Thyroid gland (tissue), 4 donors: ENCODE measurements around the gene STEAP1. TPM values are rescaled to one million over a fixed set of nuclear protein-coding genes. Genes with fewer than 3 reads are reported as not detected.

Experiments
- DNase-seq, 2 donors: peaks; one replicate each; pipeline ENCODE4 v3.0.0-alpha.2; 2019
- H3K27ac ChIP-seq, 3 donors: fragments of 200-600 bp; sonication (generic); 1 replicate in 2 of 3; 2 replicates in 1 of 3; pipeline ENCODE4 v1.5.1; 2016 to 2019; ENCODE audit warnings: mild to moderate bottlenecking in 1 of 3, moderate library complexity in 1 of 3
- H3K27me3 ChIP-seq: fragments of 200-600 bp; sonication (generic); one replicate; pipeline ENCODE4 v1.5.1; 2019
- H3K36me3 ChIP-seq, 2 donors: fragments of 200-600 bp; sonication (generic); one replicate each; pipeline ENCODE4 v1.5.1; 2016 to 2019
- H3K4me1 ChIP-seq, 2 donors: fragments of 200-600 bp; sonication (generic); one replicate each; pipeline ENCODE4 v1.5.1; 2017 to 2019
- H3K4me3 ChIP-seq, 3 donors: fragments of 200-600 bp; sonication (generic); replicated peaks in 1 of 3; 1 replicate in 2 of 3; 2 replicates in 1 of 3; pipeline ENCODE4 v1.5.1; 2016; ENCODE audit warnings: mild to moderate bottlenecking in 1 of 3
- H3K9me3 ChIP-seq: fragments of 200-600 bp; sonication (generic); one replicate; pipeline ENCODE4 v1.5.1; 2017
- POLR2A ChIP-seq, 2 donors: fragments of 450-650 bp; IDR thresholded peaks; one replicate each; pipeline ENCODE4 v1.6.1; 2017; ENCODE audit warnings: antibody characterized with exemption in 2 of 2, mild to moderate bottlenecking in 2 of 2, moderate library complexity in 1 of 2
- WGBS, 2 donors: methylation state at CpG; one replicate each; pipeline ENCODE4 v1.1.5; 2017; 5-methylcytosine and 5-hydroxymethylcytosine counted together
- intact Hi-C: fragments of 100-400 bp; cut with DNase I; formaldehyde crosslinking; loops from one replicate; pipeline ENCODE4 v1.15.1; 2023
- total RNA-seq, 4 donors: library from RNA; depleted of rRNA; stranded (reverse); fragments of >200 nt; gene quantifications; one replicate each; pipeline ENCODE4 v1.2.3, GENCODE V29; 2016
- TF ChIP-seq, protein P1 (sequence below), 6 experiments: fragments of 200-600 bp in 3 of 6; fragments of 450-650 bp in 3 of 6; sonication (generic) in 3 of 6; IDR thresholded peaks; one replicate each; pipeline ENCODE4 v1.5.1; 2016 to 2019; ENCODE audit warnings: antibody characterized with exemption in 6 of 6, mild to moderate bottlenecking in 2 of 6, inconsistent platforms in 1 of 6, moderate library complexity in 1 of 6

STEAP1 gene
- total RNA-seq, 4 donors from 2014 or later: 1.4 to 27.5 (median 7.3) TPM

DNA sequence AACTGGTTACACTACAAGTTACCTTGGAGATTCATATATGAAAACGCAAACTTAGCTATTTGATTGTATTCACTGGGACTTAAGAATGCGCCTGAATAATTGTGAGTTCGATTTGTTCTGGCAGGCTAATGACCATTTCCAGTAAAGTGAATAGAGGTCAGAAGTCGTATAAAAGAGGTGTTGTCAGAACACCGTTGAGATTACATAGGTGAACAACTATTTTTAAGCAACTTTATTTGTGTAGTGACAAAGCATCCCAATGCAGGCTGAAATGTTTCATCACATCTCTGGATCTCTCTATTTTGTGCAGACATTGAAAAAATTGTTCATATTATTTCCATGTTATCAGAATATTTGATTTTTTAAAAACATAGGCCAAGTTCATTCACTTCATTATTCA lies 9.3 kb downstream of the STEAP1 start:
- Histone ChIP-seq H3K36me3 (no peaks in the 10 kb centered on the region), H3K27me3 (no peaks in the 10 kb centered on the region), H3K27ac (no peak overlapping the region), H3K9me3 (no peaks in the 10 kb centered on the region), H3K4me1 (no peaks in the 10 kb centered on the region), H3K4me3 (no peak overlapping the region)
- TF ChIP-seq, protein P1, sequence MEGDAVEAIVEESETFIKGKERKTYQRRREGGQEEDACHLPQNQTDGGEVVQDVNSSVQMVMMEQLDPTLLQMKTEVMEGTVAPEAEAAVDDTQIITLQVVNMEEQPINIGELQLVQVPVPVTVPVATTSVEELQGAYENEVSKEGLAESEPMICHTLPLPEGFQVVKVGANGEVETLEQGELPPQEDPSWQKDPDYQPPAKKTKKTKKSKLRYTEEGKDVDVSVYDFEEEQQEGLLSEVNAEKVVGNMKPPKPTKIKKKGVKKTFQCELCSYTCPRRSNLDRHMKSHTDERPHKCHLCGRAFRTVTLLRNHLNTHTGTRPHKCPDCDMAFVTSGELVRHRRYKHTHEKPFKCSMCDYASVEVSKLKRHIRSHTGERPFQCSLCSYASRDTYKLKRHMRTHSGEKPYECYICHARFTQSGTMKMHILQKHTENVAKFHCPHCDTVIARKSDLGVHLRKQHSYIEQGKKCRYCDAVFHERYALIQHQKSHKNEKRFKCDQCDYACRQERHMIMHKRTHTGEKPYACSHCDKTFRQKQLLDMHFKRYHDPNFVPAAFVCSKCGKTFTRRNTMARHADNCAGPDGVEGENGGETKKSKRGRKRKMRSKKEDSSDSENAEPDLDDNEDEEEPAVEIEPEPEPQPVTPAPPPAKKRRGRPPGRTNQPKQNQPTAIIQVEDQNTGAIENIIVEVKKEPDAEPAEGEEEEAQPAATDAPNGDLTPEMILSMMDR (IDR thresholded peaks at IDR 0.05): no peak
- no peak for TF ChIP-seq POLR2A (IDR thresholded peaks at IDR 0.05)
- 89% methylated on average over 5 of the region's 5 CpGs for WGBS, 2 donors
- intact Hi-C loops: loop anchor here (10.0 kb wide), 1 partner anchor 261 kb away; no protein-coding TSS in a partner anchor
- no peak for DNase-seq

DNA sequence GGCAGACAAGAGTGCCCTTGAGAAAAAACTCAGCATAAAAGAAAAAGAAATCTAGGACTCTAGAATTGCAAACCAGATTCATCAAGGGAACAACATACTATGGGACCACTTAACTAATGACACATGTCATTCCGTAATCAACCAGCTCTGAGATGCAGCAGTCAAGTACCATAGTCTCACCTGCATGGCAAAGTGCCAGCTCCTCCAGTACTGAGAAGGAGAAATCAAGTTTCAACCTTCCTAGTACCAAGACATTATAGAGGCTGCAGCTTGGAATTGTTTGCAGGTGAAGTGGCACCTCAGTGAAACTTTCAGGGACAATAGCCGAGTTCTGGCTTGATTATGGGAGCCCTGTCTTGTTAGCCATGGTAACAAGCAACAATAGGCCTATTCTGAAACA lies 11.5 kb downstream of the STEAP1 start:
- peak; percentile 26 to 32 for DNase-seq
- WGBS, 2 donors: 36 to 61% methylated on average over 2 of the region's 2 CpGs

GRCh38 chr7:90166153-90166552 lies 11.9 kb downstream of the STEAP1 start:
- H3K36me3 ChIP-seq: no peaks in the 10 kb centered on the region
- no peak overlapping the region for H3K27ac ChIP-seq
- 77 to 90% methylated on average over 3 of the region's 3 CpGs for WGBS, 2 donors
- no peaks in the 10 kb centered on the region for H3K4me1 ChIP-seq
- no peaks in the 10 kb centered on the region for H3K9me3 ChIP-seq
- no peaks in the 10 kb centered on the region for H3K27me3 ChIP-seq
- no peak for DNase-seq
- H3K4me3 ChIP-seq: no peak overlapping the region
- intact Hi-C loops: loop anchor here (10.0 kb wide), 1 partner anchor 259 kb away; no protein-coding TSS in a partner anchor
- no peak for TF ChIP-seq POLR2A (IDR thresholded peaks at IDR 0.05)
- TF ChIP-seq, protein P1 (IDR thresholded peaks at IDR 0.05): no peak

More for the DNA sequence above, 11.5 kb downstream of the STEAP1 start:
- no peaks in the 10 kb centered on the region for H3K4me1 ChIP-seq
- H3K36me3 ChIP-seq: no peaks in the 10 kb centered on the region
- H3K27ac ChIP-seq: no peak overlapping the region
- H3K4me3 ChIP-seq: no peak overlapping the region
- H3K27me3 ChIP-seq: no peaks in the 10 kb centered on the region
- TF ChIP-seq, protein P1 (IDR thresholded peaks at IDR 0.05): no peak
- no peak for TF ChIP-seq POLR2A (IDR thresholded peaks at IDR 0.05)
- intact Hi-C loops: loop anchor here (10.0 kb wide), 1 partner anchor 259 kb away; no protein-coding TSS in a partner anchor
- H3K9me3 ChIP-seq: no peaks in the 10 kb centered on the region

- no peaks in the 10 kb centered on the region for H3K27me3 ChIP-seq
- H3K27ac ChIP-seq: no peak overlapping the region
- H3K4me3 ChIP-seq: no peak overlapping the region
- H3K9me3 ChIP-seq: no peaks in the 10 kb centered on the region
- TF ChIP-seq, protein P1 (IDR thresholded peaks at IDR 0.05): no peak
- no peak for TF ChIP-seq POLR2A (IDR thresholded peaks at IDR 0.05)
- no peak for DNase-seq
- intact Hi-C loops: loop anchor here (10.0 kb wide), 1 partner anchor 257 kb away; no protein-coding TSS in a partner anchor
- 56 to 57% methylated on average over 4 of the region's 4 CpGs for WGBS, 2 donors
- no peaks in the 10 kb centered on the region for H3K36me3 ChIP-seq
- no peaks in the 10 kb centered on the region for H3K4me1 ChIP-seq
Measured at GRCh38 chr7:90167361-90167760, 13.1 kb downstream of the STEAP1 start.

GRCh38 chr7:90169891-90170290 lies 15.6 kb downstream of the STEAP1 start:
- WGBS, 2 donors: 89 to 92% methylated on average over 1 of the region's 1 CpG
- H3K27me3 ChIP-seq: no peaks in the 10 kb centered on the region
- intact Hi-C loops: loop anchor here (10.0 kb wide), 1 partner anchor 255 kb away; no protein-coding TSS in a partner anchor
- H3K36me3 ChIP-seq: no peaks in the 10 kb centered on the region
- no peaks in the 10 kb centered on the region for H3K4me1 ChIP-seq
- H3K27ac ChIP-seq: no peak overlapping the region
- no peaks in the 10 kb centered on the region for H3K9me3 ChIP-seq
- H3K4me3 ChIP-seq: no peak overlapping the region
- TF ChIP-seq POLR2A (IDR thresholded peaks at IDR 0.05): no peak
- TF ChIP-seq, protein P1 (IDR thresholded peaks at IDR 0.05): no peak
- DNase-seq: no peak
